ENCODE results near the gene SMPD4.
"Not testable (repeated sequence)": the region's sequence is repeated elsewhere in the genome, so short reads cannot be mapped to it uniquely, and the experiment has no call there.

Gene SMPD4

GRCh38 chr2:130181325-130181879 is at the start of gene SMPD4:
SMPD4 (minus strand) TSS chr2:130181602; CDS start chr2:130176592, 5,010 bp downstream.
- H3K4me3 ChIP-seq (ENCODE audit: low read depth, low read length): peak within 1 kb of the TSS; percentile 96
- TF ChIP-seq MYC (IDR thresholded peaks at IDR 0.05; ENCODE audit: low read depth, low read length) (no peak; the same call in 1 of the 2 replicates), POLR2A (IDR thresholded peaks at IDR 0.05; ENCODE audit: extremely low read depth, insufficient read length) (peak; percentile 18), CTCF (IDR thresholded peaks at IDR 0.05; ENCODE audit: low read depth, low read length) (no peak), MAX (IDR thresholded peaks at IDR 0.05; ENCODE audit: low read depth, low read length) (peak; percentile 78)
- DNase-seq (ENCODE audit: low read depth): peak; percentile 95

GRCh38 chr2:130230907-130231306 is 49.5 kb upstream of the SMPD4 start:
- not testable (repeated sequence) for DNase-seq (ENCODE audit: low read depth)

GRCh38 chr2:130230376-130230775 is 49.0 kb upstream of the SMPD4 start:
- H3K4me3 ChIP-seq (ENCODE audit: low read depth, low read length); DNase-seq (ENCODE audit: low read depth): not testable (repeated sequence)

More at GRCh38 chr2:130230907-130231306, 49.5 kb upstream of the SMPD4 start:
- not testable (repeated sequence) for H3K4me3 ChIP-seq (ENCODE audit: low read depth, low read length)

- H3K4me3 ChIP-seq (ENCODE audit: low read depth, low read length): not testable (repeated sequence)
Observed at GRCh38 chr2:130229161-130229510, 47.7 kb upstream of the SMPD4 start.

GRCh38 chr2:130228467-130229160 is 47.2 kb upstream of the SMPD4 start:
- H3K4me3 ChIP-seq (ENCODE audit: low read depth, low read length); DNase-seq (ENCODE audit: low read depth): not testable (repeated sequence)

More at GRCh38 chr2:130229161-130229510, 47.7 kb upstream of the SMPD4 start:
- DNase-seq (ENCODE audit: low read depth): not testable (repeated sequence)

GRCh38 chr2:130228005-130228404 is 46.6 kb upstream of the SMPD4 start:
- not testable (repeated sequence) for DNase-seq (ENCODE audit: low read depth); H3K4me3 ChIP-seq (ENCODE audit: low read depth, low read length)

GRCh38 chr2:130222523-130222922 is 41.1 kb upstream of the SMPD4 start:
- not testable (repeated sequence) for H3K4me3 ChIP-seq (ENCODE audit: low read depth, low read length); DNase-seq (ENCODE audit: low read depth)

GRCh38 chr2:130220505-130220904 is 39.1 kb upstream of the SMPD4 start:
- not testable (repeated sequence) for DNase-seq (ENCODE audit: low read depth); H3K4me3 ChIP-seq (ENCODE audit: low read depth, low read length)

- not testable (repeated sequence) for DNase-seq (ENCODE audit: low read depth)
Observed at GRCh38 chr2:130219147-130219546, 37.7 kb upstream of the SMPD4 start.

GRCh38 chr2:130207051-130207450 is 25.6 kb upstream of the SMPD4 start:
- H3K4me3 ChIP-seq (ENCODE audit: low read depth, low read length); DNase-seq (ENCODE audit: low read depth): not testable (repeated sequence)

More at GRCh38 chr2:130219147-130219546, 37.7 kb upstream of the SMPD4 start:
- H3K4me3 ChIP-seq (ENCODE audit: low read depth, low read length): not testable (repeated sequence)

GRCh38 chr2:130203150-130203549 is 21.7 kb upstream of the SMPD4 start:
- H3K4me3 ChIP-seq (ENCODE audit: low read depth, low read length); DNase-seq (ENCODE audit: low read depth): not testable (repeated sequence)

GRCh38 chr2:130202518-130202917 is 21.1 kb upstream of the SMPD4 start:
- DNase-seq (ENCODE audit: low read depth): peak; percentile 66
- not testable (repeated sequence) for H3K4me3 ChIP-seq (ENCODE audit: low read depth, low read length)

- H3K4me3 ChIP-seq (ENCODE audit: low read depth, low read length): no peak within 1 kb of the TSS
- TF ChIP-seq MAX (IDR thresholded peaks at IDR 0.05; ENCODE audit: low read depth, low read length) (no peak), MYC (IDR thresholded peaks at IDR 0.05; ENCODE audit: low read depth, low read length) (no peak), CTCF (IDR thresholded peaks at IDR 0.05; ENCODE audit: low read depth, low read length) (no peak), POLR2A (IDR thresholded peaks at IDR 0.05; ENCODE audit: extremely low read depth, insufficient read length) (no peak)
Observed at GRCh38 chr2:130198343-130198742, 16.9 kb upstream of the SMPD4 start, which contains the start of gene TUBA3E. TUBA3E (minus strand) TSS chr2:130198439; CDS start chr2:130198360, 79 bp downstream.

GRCh38 chr2:130196052-130196451 is 14.7 kb upstream of the SMPD4 start:
- not testable (repeated sequence) for DNase-seq (ENCODE audit: low read depth); H3K4me3 ChIP-seq (ENCODE audit: low read depth, low read length)

More at GRCh38 chr2:130198343-130198742, 16.9 kb upstream of the SMPD4 start, which contains the start of gene TUBA3E:
- no peak for DNase-seq (ENCODE audit: low read depth)

GRCh38 chr2:130195089-130195635 is 13.8 kb upstream of the SMPD4 start:
- not testable (repeated sequence) for H3K4me3 ChIP-seq (ENCODE audit: low read depth, low read length); DNase-seq (ENCODE audit: low read depth)
